K562 (cell line): ENCODE results near the gene PNPO. TPM values are rescaled to one million over a fixed set of nuclear protein-coding genes. Genes with fewer than 3 reads are reported as not detected.

ENCODE experiments used
- BACH1 ChIP-seq: fragments of 200-800 bp; sonication (Bioruptor generic); IDR thresholded peaks from 2 replicates; pipeline ENCODE4 v1.6.1; 2016; ENCODE audit warnings: missing genetic modification characterization, missing compliant biosample characterization
- BCOR ChIP-seq: fragments of 450-650 bp; IDR thresholded peaks from 2 replicates; pipeline ENCODE4 v1.6.1; 2016
- CBX1 ChIP-seq: sonication (generic); IDR thresholded peaks from 2 replicates; pipeline ENCODE4 v1.6.1; 2016; ENCODE audit warnings: antibody characterized with exemption, low read depth, mild to moderate bottlenecking
- ELF1 ChIP-seq: fragments of 200-800 bp; sonication (Bioruptor generic); IDR thresholded peaks from 2 replicates; pipeline ENCODE4 v1.6.1; 2016; ENCODE audit warnings: missing genetic modification characterization, missing compliant biosample characterization
- ELF2 ChIP-seq: fragments of 250-450 bp; sonication (Bioruptor Pico); IDR thresholded peaks from 2 replicates; pipeline ENCODE4 v1.5.0; 2021; ENCODE audit warnings: mild to moderate bottlenecking
- ETS2 ChIP-seq: IDR thresholded peaks from 2 replicates; pipeline ENCODE4 v1.6.1; 2016; ENCODE audit warnings: borderline replicate concordance, missing genetic modification characterization, mild to moderate bottlenecking, moderate library complexity, missing compliant biosample characterization; ENCODE audit not compliant: poor library complexity, severe bottlenecking
- EZH2 ChIP-seq: IDR thresholded peaks from 2 replicates; pipeline ENCODE4 v1.6.1; 2012; ENCODE audit warnings: low read depth, mild to moderate bottlenecking, inconsistent platforms, low read length, borderline replicate concordance
- HCFC1 ChIP-seq: IDR thresholded peaks from 2 replicates; pipeline ENCODE4 v1.6.1; 2012; ENCODE audit warnings: low read depth, low read length, improper control_type of control experiment
- HDAC8 ChIP-seq: fragments of 450-650 bp; IDR thresholded peaks from 2 replicates; pipeline ENCODE4 v1.6.1; 2016; ENCODE audit warnings: mild to moderate bottlenecking, missing genetic modification characterization, moderate library complexity, missing compliant biosample characterization
- LCOR ChIP-seq: sonication (generic); formaldehyde crosslinking; IDR thresholded peaks from 2 replicates; pipeline ENCODE4 v1.8.0; 2022; ENCODE audit warnings: mild to moderate bottlenecking, missing genetic modification reagents
- PCBP1 ChIP-seq: fragments of 200-400 bp; formaldehyde crosslinking; IDR thresholded peaks from 2 replicates; pipeline ENCODE4 v1.6.1; 2018; ENCODE audit warnings: mild to moderate bottlenecking, low read depth, low read length; ENCODE audit not compliant: poor library complexity, severe bottlenecking
- RB1 ChIP-seq: fragments of 450-650 bp; IDR thresholded peaks from 2 replicates; pipeline ENCODE4 v1.6.1; 2017; ENCODE audit warnings: low read depth, mild to moderate bottlenecking
- SMARCB1 ChIP-seq: IDR thresholded peaks from 2 replicates; pipeline ENCODE4 v1.6.1; 2011; ENCODE audit warnings: improper control_type of control experiment, low read depth; ENCODE audit not compliant: insufficient read length
- SPI1 ChIP-seq: IDR thresholded peaks from 2 replicates; pipeline ENCODE4 v1.6.1; 2011; ENCODE audit warnings: low read depth, low read length, control low read depth, borderline replicate concordance
- SRSF3 ChIP-seq: fragments of 200-400 bp; formaldehyde crosslinking; IDR thresholded peaks from 2 replicates; pipeline ENCODE4 v1.6.1; 2016; ENCODE audit warnings: mild to moderate bottlenecking, low read length, moderate library complexity; ENCODE audit not compliant: insufficient read depth
- XRCC5 ChIP-seq: fragments of 200-400 bp; formaldehyde crosslinking; IDR thresholded peaks from 2 replicates; pipeline ENCODE4 v1.6.1; 2017; ENCODE audit warnings: low read depth, mild to moderate bottlenecking, low read length
- ZFPM2 ChIP-seq: fragments of 250-450 bp; sonication (Bioruptor Pico); IDR thresholded peaks from 2 replicates; pipeline ENCODE4 v1.5.1; 2022; ENCODE audit warnings: mild to moderate bottlenecking
- ZKSCAN1 ChIP-seq: fragments of 150-350 bp; IDR thresholded peaks from 2 replicates; pipeline ENCODE4 v1.6.1; 2016; ENCODE audit warnings: low read depth, low read length
- ZKSCAN3 ChIP-seq: fragments of 250-450 bp; sonication (Bioruptor Pico); IDR thresholded peaks from 2 replicates; pipeline ENCODE4 v1.4.0; 2020
- ZNF121 ChIP-seq: sonication (generic); formaldehyde crosslinking; conservative IDR thresholded peaks from 2 replicates; pipeline ENCODE4 v1.8.0; 2022; ENCODE audit warnings: missing genetic modification reagents
- ZNF239 ChIP-seq: fragments of 250-450 bp; sonication (Bioruptor Pico); IDR thresholded peaks from 2 replicates; pipeline ENCODE4 v1.4.0; 2020; ENCODE audit warnings: mild to moderate bottlenecking
- ZNF551 ChIP-seq: fragments of 250-450 bp; sonication (Bioruptor Pico); IDR thresholded peaks from 2 replicates; pipeline ENCODE4 v1.5.0; 2021; ENCODE audit warnings: mild to moderate bottlenecking, moderate library complexity
- ZNF764 ChIP-seq: fragments of 250-450 bp; sonication (Bioruptor Pico); IDR thresholded peaks from 2 replicates; pipeline ENCODE4 v1.4.0; 2020; ENCODE audit warnings: low read depth, mild to moderate bottlenecking, moderate library complexity
- ZSCAN29 ChIP-seq: fragments of 450-650 bp; IDR thresholded peaks from 2 replicates; pipeline ENCODE4 v1.6.1; 2017
- polyA plus RNA-seq, 8 experiments: library from polyadenylated mRNA; depleted of rRNA in 4 of 8; stranded (reverse) in 5 of 8; unstranded in 3 of 8; fragments of >200 nt; fragmentation: Nextera tagmentation in 2 of 8; fragmentation: Illumina TruSeq in 1 of 8; extraction: Ambion mirVana in 2 of 8; extraction: Trizol in 1 of 8; gene quantifications; 2 replicates each; pipeline versions ENCODE4 v1.2.1 to v1.2.3, GENCODE V29; 2011 to 2014; ENCODE audit warnings: inconsistent platforms in 1 of 8, missing spikeins in 1 of 8
- total RNA-seq, 7 experiments: library from RNA; depleted of rRNA in 6 of 7; stranded (reverse); fragments of >200 nt in 6 of 7; fragmentation: Illumina TruSeq in 2 of 7; extraction: Trizol in 2 of 7; gene quantifications; 2 replicates each; pipeline versions ENCODE4 v1.2.1 to v1.2.3, GENCODE V29; 2011 to 2021; ENCODE audit warnings: low replicate concordance in 1 of 7
- TF ChIP-seq, protein P1 (sequence below): fragments of 250-450 bp; sonication (Bioruptor Pico); IDR thresholded peaks from 2 replicates; pipeline ENCODE4 v1.5.0; 2021
- TF ChIP-seq, protein P2 (sequence below): fragments of 200-800 bp; sonication (Bioruptor generic); IDR thresholded peaks from 2 replicates; pipeline ENCODE4 v1.6.1; 2017; ENCODE audit warnings: missing genetic modification characterization, missing compliant biosample characterization
- TF ChIP-seq, protein P3 (sequence below), 3 experiments: fragments of 200-800 bp in 1 of 3; sonication (Bioruptor generic) in 1 of 3; sonication (generic) in 1 of 3; formaldehyde crosslinking in 1 of 3; IDR thresholded peaks; 2 replicates each; pipeline versions ENCODE4 v1.6.1 to v1.8.0; 2016 to 2022; ENCODE audit warnings: mild to moderate bottlenecking in 2 of 3, missing compliant biosample characterization in 2 of 3, missing genetic modification characterization in 2 of 3, missing genetic modification reagents in 1 of 3

The PNPO gene
- total and polyA plus RNA-seq, 9 of the 15 experiments (the other 6 are each of a cell fraction or from before 2014, with no cell fraction given) = 16.6 to 39.0 (median 27.4) TPM

DNA sequence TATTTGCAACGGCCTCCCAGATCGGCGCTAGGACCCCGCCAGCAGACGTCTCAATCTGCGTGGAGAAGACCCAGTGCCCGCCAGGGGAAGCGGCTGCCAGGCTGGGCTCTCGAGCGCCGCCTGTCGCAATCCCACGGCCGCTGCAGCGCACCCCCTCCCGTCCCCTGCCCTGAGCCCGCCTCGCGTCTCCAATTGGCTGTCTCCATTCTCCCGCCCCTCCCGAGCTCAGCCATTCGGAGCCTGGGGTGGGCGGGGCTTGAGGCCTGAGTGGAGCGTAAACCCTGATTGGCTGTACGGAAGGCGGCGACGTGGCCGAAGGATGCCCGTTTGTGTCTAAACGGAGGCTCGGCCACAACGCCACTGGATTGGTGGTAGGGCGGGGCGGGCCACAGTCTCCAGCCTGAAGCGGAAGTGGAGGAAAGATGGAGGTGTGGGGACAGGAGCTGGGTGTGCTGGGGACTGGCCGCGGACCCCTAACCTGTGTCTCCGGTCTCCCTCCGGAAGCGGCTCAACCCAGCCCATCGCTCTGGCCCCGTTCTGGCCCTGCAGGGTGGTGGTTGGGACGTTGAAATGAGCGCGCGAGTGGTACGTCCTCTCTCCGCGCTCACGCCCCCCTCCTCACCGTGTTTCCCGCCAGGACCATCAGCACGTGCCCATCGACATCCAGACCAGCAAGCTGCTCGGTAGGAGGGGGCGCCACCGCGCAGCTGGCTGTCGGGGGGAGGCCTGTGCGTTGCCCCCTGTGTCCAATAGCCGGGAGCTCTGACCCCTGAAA is 29.5 kb downstream of the PNPO start, which contains the start of gene CDK5RAP3 (continued):
- TF ChIP-seq PCBP1 (peak; percentile 62), CBX1 (peak; percentile 63), BCOR (no peak), ETS2 (tag) (no peak), ZNF239 (no peak), ELF2 (CRISPR knock-in tag) (peak; percentile 91), ZNF121 (CRISPR knock-in tag) (no peak), ZFPM2 (CRISPR knock-in tag) (no peak), EZH2 (no peak), ZNF551 (CRISPR knock-in tag) (no peak), SMARCB1 (no peak), ELF1 (tag) (peak; percentile 90), ZKSCAN1 (peak; percentile 44; the same call in 1 of the 2 replicates), ZSCAN29 (no peak), BACH1 (tag) (no peak), RB1 (peak; percentile 97), ZNF764 (CRISPR knock-in tag) (no peak), LCOR (CRISPR knock-in tag) (peak; percentile 85), ZKSCAN3 (CRISPR knock-in tag) (no peak), HCFC1 (peak; percentile 21), HDAC8 (tag) (peak; percentile 88; the same call in 1 of the 2 replicates), XRCC5 (peak; percentile 89), SPI1 (peak; percentile 93), SRSF3 (0 out of 2 replicates have a peak, but pooled peaks have one; percentile 69)
- TF ChIP-seq, protein P1, sequence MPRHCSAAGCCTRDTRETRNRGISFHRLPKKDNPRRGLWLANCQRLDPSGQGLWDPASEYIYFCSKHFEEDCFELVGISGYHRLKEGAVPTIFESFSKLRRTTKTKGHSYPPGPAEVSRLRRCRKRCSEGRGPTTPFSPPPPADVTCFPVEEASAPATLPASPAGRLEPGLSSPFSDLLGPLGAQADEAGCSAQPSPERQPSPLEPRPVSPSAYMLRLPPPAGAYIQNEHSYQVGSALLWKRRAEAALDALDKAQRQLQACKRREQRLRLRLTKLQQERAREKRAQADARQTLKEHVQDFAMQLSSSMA (CRISPR knock-in tag) = no peak
- TF ChIP-seq, protein P2, sequence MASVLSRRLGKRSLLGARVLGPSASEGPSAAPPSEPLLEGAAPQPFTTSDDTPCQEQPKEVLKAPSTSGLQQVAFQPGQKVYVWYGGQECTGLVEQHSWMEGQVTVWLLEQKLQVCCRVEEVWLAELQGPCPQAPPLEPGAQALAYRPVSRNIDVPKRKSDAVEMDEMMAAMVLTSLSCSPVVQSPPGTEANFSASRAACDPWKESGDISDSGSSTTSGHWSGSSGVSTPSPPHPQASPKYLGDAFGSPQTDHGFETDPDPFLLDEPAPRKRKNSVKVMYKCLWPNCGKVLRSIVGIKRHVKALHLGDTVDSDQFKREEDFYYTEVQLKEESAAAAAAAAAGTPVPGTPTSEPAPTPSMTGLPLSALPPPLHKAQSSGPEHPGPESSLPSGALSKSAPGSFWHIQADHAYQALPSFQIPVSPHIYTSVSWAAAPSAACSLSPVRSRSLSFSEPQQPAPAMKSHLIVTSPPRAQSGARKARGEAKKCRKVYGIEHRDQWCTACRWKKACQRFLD (CRISPR knock-in tag) = no peak; the same call in 1 of the 2 replicates
- TF ChIP-seq, protein P3, sequence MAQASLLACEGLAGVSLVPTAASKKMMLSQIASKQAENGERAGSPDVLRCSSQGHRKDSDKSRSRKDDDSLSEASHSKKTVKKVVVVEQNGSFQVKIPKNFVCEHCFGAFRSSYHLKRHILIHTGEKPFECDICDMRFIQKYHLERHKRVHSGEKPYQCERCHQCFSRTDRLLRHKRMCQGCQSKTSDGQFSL (CRISPR knock-in tag; IDR thresholded peaks at IDR 0.05) = peak; percentile 94
- TF ChIP-seq, protein P3 (tag; IDR thresholded peaks at IDR 0.05) = peak in 1 of 2 experiments; percentile 91; a peak in 2 of 4 replicates
